ENCODE results near the gene TDRD9.

DNA sequence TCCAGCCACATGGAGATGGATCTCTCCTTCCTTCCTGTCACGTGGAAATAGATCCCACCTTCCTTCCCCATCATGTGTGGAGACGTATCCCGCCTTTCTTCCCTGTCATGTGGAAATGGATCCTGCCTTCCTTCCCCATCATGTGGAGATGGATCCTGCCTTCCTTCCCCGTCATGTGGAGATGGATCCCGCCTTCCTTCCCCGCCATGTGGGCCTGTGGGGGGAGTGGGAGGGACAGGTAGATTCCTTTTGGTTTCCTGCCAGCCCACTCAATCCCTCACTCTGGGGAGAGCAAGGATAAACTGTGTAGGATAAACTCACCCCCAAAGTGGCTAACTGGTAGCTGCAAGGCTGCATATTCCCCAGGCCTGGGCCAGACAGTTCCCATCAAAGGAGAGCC is 31.7 kb upstream of the TDRD9 start:
- TF ChIP-seq CTCF (IDR thresholded peaks at IDR 0.05 in 4 of 5, conservative IDR thresholded peaks at IDR 0.05 in 1 of 5) (no peak), POLR2A (IDR thresholded peaks at IDR 0.05) (no peak)
